K562 (cell line): ENCODE measurements around the gene ARPC4. TPM values are rescaled to one million over a fixed set of nuclear protein-coding genes. Genes with fewer than 3 reads are reported as not detected.

ENCODE experiments used
- ATAC-seq: fragments of 200-7000 bp; cut with Tn5 transposase; 3 replicates; pipeline ENCODE4 v1.9.1; 2020; ENCODE audit warnings: moderate library complexity
- BruUV-seq: library from RNA; stranded (reverse); fragments of 400-500 nt; replicated peaks from 2 replicates; lab custom pipeline; 2021; lab: Mats Ljungman, UMichigan
- CTCF ChIA-PET: fragments of 300-600 bp; formaldehyde crosslinking; extraction: SDS; loops from one replicate; lab custom pipeline; 2021; ENCODE audit warnings: low intra/inter-chr PET ratio; lab: Yijun Ruan, JAX
- POLR2A ChIA-PET: fragments of 300-600, 350-650 bp; sonication (Branson Sonifier 250); formaldehyde crosslinking; extraction: SDS; loops from one replicate; lab custom pipeline; 2021; ENCODE audit warnings: antibody characterized with exemption, inconsistent platforms; lab: Yijun Ruan, JAX
- DNase-seq, 4 experiments: peaks; one replicate each; pipeline versions ENCODE4 v3.0.0 to v3.0.0-alpha.2; 2011 to 2018; ENCODE audit warnings: low spot score in 3 of 4, mixed read lengths in 3 of 4; ENCODE audit errors: extremely low read depth in 1 of 4
- FAIRE-seq: peaks from 2 replicates; lab custom pipeline; 2011; peaks lifted over from hg19 to GRCh38; lab: Jason Lieb, UNC
- H2AFZ ChIP-seq: 2 replicates; pipeline ENCODE4 v1.6.0; 2011; ENCODE audit warnings: low read depth, low read length, control low read depth, inconsistent platforms
- H3K27ac ChIP-seq: fragments of 200-600 bp; 3 replicates; pipeline ENCODE4 v1.8.0; 2011; ENCODE audit warnings: low read depth, mild to moderate bottlenecking, control low read depth, inconsistent platforms, low read length, moderate library complexity, mixed read lengths; ENCODE audit errors: extremely low read depth
- H3K27me3 ChIP-seq, 2 experiments: fragments of 300-600 bp in 1 of 2; 2 replicates in 1 of 2; 3 replicates in 1 of 2; pipeline versions ENCODE4 v1.6.0 to v1.8.0; 2011; ENCODE audit warnings: inconsistent platforms in 2 of 2, low read length in 2 of 2, mild to moderate bottlenecking in 1 of 2, mixed read lengths in 1 of 2, moderate library complexity in 1 of 2; ENCODE audit not compliant: control insufficient read depth in 2 of 2, insufficient read depth in 2 of 2
- H3K36me3 ChIP-seq: fragments of 300-600 bp; 3 replicates; pipeline ENCODE4 v1.8.0; 2011; ENCODE audit warnings: mild to moderate bottlenecking, low read length, inconsistent platforms; ENCODE audit not compliant: control insufficient read depth, insufficient read depth
- H3K4me1 ChIP-seq, 2 experiments: fragments of 200-600 bp in 1 of 2; replicated peaks in 1 of 2; 2 replicates in 1 of 2; 3 replicates in 1 of 2; pipeline versions ENCODE4 v1.5.1 to v1.8.0; 2011; ENCODE audit warnings: inconsistent platforms in 2 of 2, low read length in 2 of 2, mild to moderate bottlenecking in 1 of 2, mixed read lengths in 1 of 2, moderate library complexity in 1 of 2; ENCODE audit not compliant: control insufficient read depth in 2 of 2, insufficient read depth in 2 of 2
- H3K4me2 ChIP-seq: 2 replicates; pipeline ENCODE4 v1.6.1; 2011; ENCODE audit warnings: low read length, control low read depth, inconsistent platforms, mixed read lengths; ENCODE audit not compliant: insufficient read depth
- H3K4me3 ChIP-seq: fragments of 200-600 bp; sonication (generic), shearing (Covaris generic); 2 replicates; pipeline ENCODE4 v1.5.1; 2016; ENCODE audit warnings: control low read depth, inconsistent platforms
- H3K79me2 ChIP-seq: fragments of 200-600 bp; 3 replicates; pipeline ENCODE4 v1.8.0; 2011; ENCODE audit warnings: low read length, inconsistent platforms; ENCODE audit not compliant: control insufficient read depth, insufficient read depth
- H3K9ac ChIP-seq, 2 experiments: 2 replicates each; pipeline versions ENCODE4 v1.6.0 to v1.6.1; 2011; ENCODE audit warnings: low read depth in 2 of 2, low read length in 2 of 2, control low read depth in 1 of 2, inconsistent platforms in 1 of 2, mild to moderate bottlenecking in 1 of 2, mixed read lengths in 1 of 2; ENCODE audit not compliant: insufficient read depth in 1 of 2
- H3K9me1 ChIP-seq: one replicate; pipeline ENCODE4 v1.6.0; 2011; ENCODE audit warnings: inconsistent platforms, mild to moderate bottlenecking, low read length, moderate library complexity; ENCODE audit not compliant: control insufficient read depth, insufficient read depth
- H3K9me3 ChIP-seq: replicated peaks from 2 replicates; pipeline ENCODE4 v1.5.1; 2011; ENCODE audit warnings: low read depth, low read length, inconsistent platforms; ENCODE audit not compliant: control insufficient read depth, insufficient read depth
- H4K20me1 ChIP-seq: replicated peaks from 2 replicates; pipeline ENCODE4 v1.6.1; 2011; ENCODE audit warnings: low read length, inconsistent platforms, mixed read lengths; ENCODE audit not compliant: control insufficient read depth, insufficient read depth
- HDAC2 ChIP-seq: fragments of 450-650 bp; IDR thresholded peaks from 2 replicates; pipeline ENCODE4 v1.6.1; 2016; ENCODE audit warnings: mild to moderate bottlenecking
- HSF4 ChIP-seq: fragments of 250-450 bp; sonication (Bioruptor Pico); IDR thresholded peaks from 2 replicates; pipeline ENCODE4 v2.1.2; 2022; ENCODE audit warnings: mild to moderate bottlenecking, moderate library complexity, borderline replicate concordance
- IFI16 ChIP-seq: fragments of 250-450 bp; sonication (Bioruptor Pico); IDR thresholded peaks from 2 replicates; pipeline ENCODE4 v2.1.2; 2022; ENCODE audit warnings: mild to moderate bottlenecking, inconsistent platforms
- MCM2 ChIP-seq: fragments of 450-650 bp; IDR thresholded peaks from 2 replicates; pipeline ENCODE4 v1.6.1; 2017; ENCODE audit warnings: low read depth, mild to moderate bottlenecking
- ZBTB7A ChIP-seq: IDR thresholded peaks from 2 replicates; pipeline ENCODE4 v1.6.1; 2011; ENCODE audit warnings: low read depth, mild to moderate bottlenecking, low read length, moderate library complexity, borderline replicate concordance; ENCODE audit not compliant: control insufficient read depth
- ZNF764 ChIP-seq: fragments of 250-450 bp; sonication (Bioruptor Pico); IDR thresholded peaks from 2 replicates; pipeline ENCODE4 v1.4.0; 2020; ENCODE audit warnings: low read depth, mild to moderate bottlenecking, moderate library complexity
- WGBS: fragments of 100-300 bp; shearing (Covaris generic); methylation state at CpG from one replicate; pipeline ENCODE4 v1.1.6; 2016; ENCODE audit warnings: low coverage, mixed read lengths; ENCODE audit not compliant: insufficient coverage; ENCODE audit errors: missing lambda C conversion rate; 5-methylcytosine and 5-hydroxymethylcytosine counted together
- in situ Hi-C: fragments of 300-500 bp; cut with MboI; formaldehyde crosslinking; loops from 4 replicates; pipeline ENCODE4 v1.15.0; 2018; ENCODE audit warnings: inconsistent platforms, mixed read lengths
- intact Hi-C: fragments of 100-400 bp; cut with micrococcal nuclease; formaldehyde crosslinking; loops from 2 replicates; pipeline ENCODE4 v1.14.2; 2022
- polyA plus RNA-seq, 8 experiments: library from polyadenylated mRNA; depleted of rRNA in 4 of 8; stranded (reverse) in 5 of 8; unstranded in 3 of 8; fragments of >200 nt; fragmentation: Nextera tagmentation in 2 of 8; fragmentation: Illumina TruSeq in 1 of 8; extraction: Ambion mirVana in 2 of 8; extraction: Trizol in 1 of 8; gene quantifications; 2 replicates each; pipeline versions ENCODE4 v1.2.1 to v1.2.3, GENCODE V29; 2011 to 2014; ENCODE audit warnings: inconsistent platforms in 1 of 8, missing spikeins in 1 of 8
- total RNA-seq, 7 experiments: library from RNA; depleted of rRNA in 6 of 7; stranded (reverse); fragments of >200 nt in 6 of 7; fragmentation: Illumina TruSeq in 2 of 7; extraction: Trizol in 2 of 7; gene quantifications; 2 replicates each; pipeline versions ENCODE4 v1.2.1 to v1.2.3, GENCODE V29; 2011 to 2021; ENCODE audit warnings: low replicate concordance in 1 of 7
- TF ChIP-seq, protein P1 (sequence below): fragments of 450-650 bp; IDR thresholded peaks from 2 replicates; pipeline ENCODE4 v1.6.1; 2017; ENCODE audit warnings: antibody characterized with exemption
- TF ChIP-seq, protein P2 (sequence below): IDR thresholded peaks from 2 replicates; pipeline ENCODE4 v1.6.1; 2011; ENCODE audit warnings: borderline replicate concordance, low read depth, mild to moderate bottlenecking, moderate library complexity, low read length; ENCODE audit not compliant: insufficient read depth, poor library complexity, severe bottlenecking
- TF ChIP-seq, protein P3 (sequence below): fragments of 450-650 bp; conservative IDR thresholded peaks from 2 replicates; pipeline ENCODE4 v1.6.1; 2016; ENCODE audit warnings: missing genetic modification characterization, low read depth, mild to moderate bottlenecking, missing compliant biosample characterization, moderate library complexity
- TF ChIP-seq, protein P4 (sequence below): fragments of 450-650 bp; IDR thresholded peaks from 2 replicates; pipeline ENCODE4 v1.6.1; 2017; ENCODE audit warnings: antibody characterized with exemption, mild to moderate bottlenecking

The ARPC4 gene
- total and polyA plus RNA-seq, 9 of the 15 experiments (the other 6 are each of a cell fraction or from before 2014, with no cell fraction given) = 20.1 to 153 (median 119) TPM

DNA sequence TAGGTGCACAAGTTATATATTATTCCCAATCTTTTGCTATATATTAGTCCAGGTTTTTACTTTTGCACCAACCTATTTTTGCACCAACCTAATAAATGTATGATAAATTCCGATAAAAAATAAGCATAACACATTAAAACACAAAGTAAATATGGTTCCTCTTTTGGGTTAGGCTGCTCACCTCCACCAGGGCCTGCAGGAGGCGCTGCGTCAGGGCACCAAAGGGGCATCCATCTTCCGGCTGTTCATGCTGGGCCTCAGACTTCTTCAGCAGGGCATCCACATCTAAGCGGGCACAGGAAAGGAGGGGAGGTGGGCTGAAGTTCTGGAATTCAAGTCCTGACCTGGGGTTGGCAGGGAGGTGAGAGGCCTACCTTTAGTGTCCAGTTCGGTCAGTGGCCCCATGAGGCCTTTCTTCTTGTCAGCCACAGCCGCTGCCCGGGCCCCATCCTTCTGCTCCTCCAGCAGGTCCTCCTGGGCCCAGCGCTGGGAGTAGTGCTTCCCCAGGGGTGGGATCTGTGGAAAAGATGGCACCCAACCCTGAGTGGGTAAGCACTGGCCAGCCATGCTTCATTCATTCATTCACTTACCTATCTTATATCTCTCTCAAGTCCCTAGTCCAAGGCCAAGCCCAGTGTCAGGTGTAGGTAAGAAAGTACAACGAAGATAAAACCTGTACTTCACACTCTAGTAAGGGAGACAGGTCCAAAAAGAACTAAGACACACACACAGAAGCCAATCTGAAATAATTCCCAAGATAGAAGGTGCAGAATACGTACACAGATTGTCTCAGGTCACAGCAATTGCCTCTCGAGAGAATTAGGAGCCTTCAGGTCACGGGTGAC is 5.8 kb upstream of the ARPC4 start:
- CTCF ChIA-PET = no interaction called here
- ATAC-seq = peak; percentile 70
- TF ChIP-seq, protein P1, sequence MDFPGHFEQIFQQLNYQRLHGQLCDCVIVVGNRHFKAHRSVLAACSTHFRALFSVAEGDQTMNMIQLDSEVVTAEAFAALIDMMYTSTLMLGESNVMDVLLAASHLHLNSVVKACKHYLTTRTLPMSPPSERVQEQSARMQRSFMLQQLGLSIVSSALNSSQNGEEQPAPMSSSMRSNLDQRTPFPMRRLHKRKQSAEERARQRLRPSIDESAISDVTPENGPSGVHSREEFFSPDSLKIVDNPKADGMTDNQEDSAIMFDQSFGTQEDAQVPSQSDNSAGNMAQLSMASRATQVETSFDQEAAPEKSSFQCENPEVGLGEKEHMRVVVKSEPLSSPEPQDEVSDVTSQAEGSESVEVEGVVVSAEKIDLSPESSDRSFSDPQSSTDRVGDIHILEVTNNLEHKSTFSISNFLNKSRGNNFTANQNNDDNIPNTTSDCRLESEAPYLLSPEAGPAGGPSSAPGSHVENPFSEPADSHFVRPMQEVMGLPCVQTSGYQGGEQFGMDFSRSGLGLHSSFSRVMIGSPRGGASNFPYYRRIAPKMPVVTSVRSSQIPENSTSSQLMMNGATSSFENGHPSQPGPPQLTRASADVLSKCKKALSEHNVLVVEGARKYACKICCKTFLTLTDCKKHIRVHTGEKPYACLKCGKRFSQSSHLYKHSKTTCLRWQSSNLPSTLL = no peak
- TF ChIP-seq, protein P2, sequence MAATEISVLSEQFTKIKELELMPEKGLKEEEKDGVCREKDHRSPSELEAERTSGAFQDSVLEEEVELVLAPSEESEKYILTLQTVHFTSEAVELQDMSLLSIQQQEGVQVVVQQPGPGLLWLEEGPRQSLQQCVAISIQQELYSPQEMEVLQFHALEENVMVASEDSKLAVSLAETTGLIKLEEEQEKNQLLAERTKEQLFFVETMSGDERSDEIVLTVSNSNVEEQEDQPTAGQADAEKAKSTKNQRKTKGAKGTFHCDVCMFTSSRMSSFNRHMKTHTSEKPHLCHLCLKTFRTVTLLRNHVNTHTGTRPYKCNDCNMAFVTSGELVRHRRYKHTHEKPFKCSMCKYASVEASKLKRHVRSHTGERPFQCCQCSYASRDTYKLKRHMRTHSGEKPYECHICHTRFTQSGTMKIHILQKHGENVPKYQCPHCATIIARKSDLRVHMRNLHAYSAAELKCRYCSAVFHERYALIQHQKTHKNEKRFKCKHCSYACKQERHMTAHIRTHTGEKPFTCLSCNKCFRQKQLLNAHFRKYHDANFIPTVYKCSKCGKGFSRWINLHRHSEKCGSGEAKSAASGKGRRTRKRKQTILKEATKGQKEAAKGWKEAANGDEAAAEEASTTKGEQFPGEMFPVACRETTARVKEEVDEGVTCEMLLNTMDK = peak; percentile 76
- TF ChIP-seq HSF4 (0 out of 2 replicates have a peak, but pooled peaks have one; percentile 34), ZBTB7A (no peak), HDAC2 (no peak), IFI16 (CRISPR knock-in tag) (no peak), ZNF764 (peak; percentile 96), MCM2 (no peak)
- TF ChIP-seq, protein P3, sequence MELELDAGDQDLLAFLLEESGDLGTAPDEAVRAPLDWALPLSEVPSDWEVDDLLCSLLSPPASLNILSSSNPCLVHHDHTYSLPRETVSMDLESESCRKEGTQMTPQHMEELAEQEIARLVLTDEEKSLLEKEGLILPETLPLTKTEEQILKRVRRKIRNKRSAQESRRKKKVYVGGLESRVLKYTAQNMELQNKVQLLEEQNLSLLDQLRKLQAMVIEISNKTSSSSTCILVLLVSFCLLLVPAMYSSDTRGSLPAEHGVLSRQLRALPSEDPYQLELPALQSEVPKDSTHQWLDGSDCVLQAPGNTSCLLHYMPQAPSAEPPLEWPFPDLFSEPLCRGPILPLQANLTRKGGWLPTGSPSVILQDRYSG (tag) = 0 out of 2 replicates have a peak, but pooled peaks have one; percentile 40
- TF ChIP-seq, protein P4, sequence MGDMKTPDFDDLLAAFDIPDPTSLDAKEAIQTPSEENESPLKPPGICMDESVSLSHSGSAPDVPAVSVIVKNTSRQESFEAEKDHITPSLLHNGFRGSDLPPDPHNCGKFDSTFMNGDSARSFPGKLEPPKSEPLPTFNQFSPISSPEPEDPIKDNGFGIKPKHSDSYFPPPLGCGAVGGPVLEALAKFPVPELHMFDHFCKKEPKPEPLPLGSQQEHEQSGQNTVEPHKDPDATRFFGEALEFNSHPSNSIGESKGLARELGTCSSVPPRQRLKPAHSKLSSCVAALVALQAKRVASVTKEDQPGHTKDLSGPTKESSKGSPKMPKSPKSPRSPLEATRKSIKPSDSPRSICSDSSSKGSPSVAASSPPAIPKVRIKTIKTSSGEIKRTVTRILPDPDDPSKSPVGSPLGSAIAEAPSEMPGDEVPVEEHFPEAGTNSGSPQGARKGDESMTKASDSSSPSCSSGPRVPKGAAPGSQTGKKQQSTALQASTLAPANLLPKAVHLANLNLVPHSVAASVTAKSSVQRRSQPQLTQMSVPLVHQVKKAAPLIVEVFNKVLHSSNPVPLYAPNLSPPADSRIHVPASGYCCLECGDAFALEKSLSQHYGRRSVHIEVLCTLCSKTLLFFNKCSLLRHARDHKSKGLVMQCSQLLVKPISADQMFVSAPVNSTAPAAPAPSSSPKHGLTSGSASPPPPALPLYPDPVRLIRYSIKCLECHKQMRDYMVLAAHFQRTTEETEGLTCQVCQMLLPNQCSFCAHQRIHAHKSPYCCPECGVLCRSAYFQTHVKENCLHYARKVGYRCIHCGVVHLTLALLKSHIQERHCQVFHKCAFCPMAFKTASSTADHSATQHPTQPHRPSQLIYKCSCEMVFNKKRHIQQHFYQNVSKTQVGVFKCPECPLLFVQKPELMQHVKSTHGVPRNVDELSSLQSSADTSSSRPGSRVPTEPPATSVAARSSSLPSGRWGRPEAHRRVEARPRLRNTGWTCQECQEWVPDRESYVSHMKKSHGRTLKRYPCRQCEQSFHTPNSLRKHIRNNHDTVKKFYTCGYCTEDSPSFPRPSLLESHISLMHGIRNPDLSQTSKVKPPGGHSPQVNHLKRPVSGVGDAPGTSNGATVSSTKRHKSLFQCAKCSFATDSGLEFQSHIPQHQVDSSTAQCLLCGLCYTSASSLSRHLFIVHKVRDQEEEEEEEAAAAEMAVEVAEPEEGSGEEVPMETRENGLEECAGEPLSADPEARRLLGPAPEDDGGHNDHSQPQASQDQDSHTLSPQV = peak; percentile 62

More for the DNA sequence above, 5.8 kb upstream of the ARPC4 start:
- peaks cover 71% of the 10 kb centered on the region for H3K36me3 ChIP-seq
- H3K9me1 ChIP-seq = no peaks in the 10 kb centered on the region
- no peaks in the 10 kb centered on the region for H4K20me1 ChIP-seq
- H3K4me1 ChIP-seq = peaks cover 43% of the 10 kb centered on the region in 2 experiments
- peak overlapping the region; percentile 63; the same call in 1 of the 2 replicates for H3K4me2 ChIP-seq
- H3K4me3 ChIP-seq = no peak overlapping the region
- H3K79me2 ChIP-seq = peaks cover 19% of the 10 kb centered on the region
- intact Hi-C loops = no loop called here
- H3K27me3 ChIP-seq = no peaks in the 10 kb centered on the region
- peak overlapping the region; percentile 9 to 27; a peak in 2 of 4 replicates for H3K9ac ChIP-seq
- H3K9me3 ChIP-seq = no peaks in the 10 kb centered on the region
- peak in 1 of 4 experiments; percentile 58 for DNase-seq
- POLR2A ChIA-PET = interaction anchor here (0.5 to 2.0 kb wide), 4 partner anchors 9 to 942 kb away, joined by 3 to 12 read pairs (median 3); no protein-coding TSS in a partner anchor
- in situ Hi-C loops = no loop called here
- H2AFZ ChIP-seq = no peak overlapping the region
- FAIRE-seq = peak; percentile 26
- WGBS = 63% methylated on average over 13 of the region's 13 CpGs
- peak overlapping the region; percentile 56 for H3K27ac ChIP-seq
- no TSS peak for BruUV-seq
